ENCODE data around the gene TBL1X.

The TBL1X gene

GRCh38 chrX:9539605-9540387, 74.9 kb downstream of the TBL1X start:
- TF ChIP-seq ZFX (IDR thresholded peaks at IDR 0.05): no peak
- TF ChIP-seq CTCF (conservative IDR thresholded peaks at IDR 0.05): no peak
- no peak overlapping the region for H3K27ac ChIP-seq

- no peak overlapping the region for H3K27ac ChIP-seq
- TF ChIP-seq ZFX (IDR thresholded peaks at IDR 0.05): no peak
Observed at GRCh38 chrX:9542106-9542760, 77.4 kb downstream of the TBL1X start.

- TF ChIP-seq CTCF (conservative IDR thresholded peaks at IDR 0.05) (no peak), ZFX (IDR thresholded peaks at IDR 0.05) (no peak)
- no peak overlapping the region for H3K27ac ChIP-seq
Observed at GRCh38 chrX:9542761-9543111, 77.9 kb downstream of the TBL1X start.

- no peak overlapping the region for H3K27ac ChIP-seq
- TF ChIP-seq ZFX (IDR thresholded peaks at IDR 0.05): no peak
- no peak for TF ChIP-seq CTCF (conservative IDR thresholded peaks at IDR 0.05)
Observed at GRCh38 chrX:9555354-9555753, 90.5 kb downstream of the TBL1X start.

- H3K27ac ChIP-seq: no peak overlapping the region
- TF ChIP-seq ZFX (IDR thresholded peaks at IDR 0.05) (no peak), CTCF (conservative IDR thresholded peaks at IDR 0.05) (no peak)
Observed at GRCh38 chrX:9557091-9557490, 92.2 kb downstream of the TBL1X start.

- TF ChIP-seq CTCF (conservative IDR thresholded peaks at IDR 0.05) (no peak), ZFX (IDR thresholded peaks at IDR 0.05) (no peak)
- H3K27ac ChIP-seq: no peak overlapping the region
Observed at GRCh38 chrX:9557521-9557920, 92.7 kb downstream of the TBL1X start.

- no peak overlapping the region for H3K27ac ChIP-seq
- TF ChIP-seq ZFX (IDR thresholded peaks at IDR 0.05): no peak
- TF ChIP-seq CTCF (conservative IDR thresholded peaks at IDR 0.05): no peak
Observed at GRCh38 chrX:9558615-9559014, 93.8 kb downstream of the TBL1X start.

- no peak for TF ChIP-seq ZFX (IDR thresholded peaks at IDR 0.05)
- TF ChIP-seq CTCF (conservative IDR thresholded peaks at IDR 0.05): no peak
- H3K27ac ChIP-seq: no peak overlapping the region
Observed at GRCh38 chrX:9560219-9560618, 95.4 kb downstream of the TBL1X start.
